K562 (cell line): ENCODE measurements around the gene DTX4. TPM values are rescaled to one million over a fixed set of nuclear protein-coding genes. Genes with fewer than 3 reads are reported as not detected.

Experiments used
- ATAC-seq: fragments of 200-7000 bp; cut with Tn5 transposase; 3 replicates; pipeline ENCODE4 v1.9.1; 2020; ENCODE audit warnings: moderate library complexity
- BruUV-seq: library from RNA; stranded (reverse); fragments of 400-500 nt; replicated peaks from 2 replicates; lab custom pipeline; 2021; lab: Mats Ljungman, UMichigan
- CTCF ChIA-PET: fragments of 300-600 bp; formaldehyde crosslinking; extraction: SDS; loops from one replicate; lab custom pipeline; 2021; ENCODE audit warnings: low intra/inter-chr PET ratio; lab: Yijun Ruan, JAX
- POLR2A ChIA-PET: fragments of 300-600, 350-650 bp; sonication (Branson Sonifier 250); formaldehyde crosslinking; extraction: SDS; loops from one replicate; lab custom pipeline; 2021; ENCODE audit warnings: antibody characterized with exemption, inconsistent platforms; lab: Yijun Ruan, JAX
- DNase-seq, 4 experiments: peaks; one replicate each; pipeline versions ENCODE4 v3.0.0 to v3.0.0-alpha.2; 2011 to 2018; ENCODE audit warnings: low spot score in 3 of 4, mixed read lengths in 3 of 4; ENCODE audit errors: extremely low read depth in 1 of 4
- FAIRE-seq: peaks from 2 replicates; lab custom pipeline; 2011; peaks lifted over from hg19 to GRCh38; lab: Jason Lieb, UNC
- H2AFZ ChIP-seq: 2 replicates; pipeline ENCODE4 v1.6.0; 2011; ENCODE audit warnings: low read depth, low read length, control low read depth, inconsistent platforms
- H3K27ac ChIP-seq: fragments of 200-600 bp; 3 replicates; pipeline ENCODE4 v1.8.0; 2011; ENCODE audit warnings: low read depth, mild to moderate bottlenecking, control low read depth, inconsistent platforms, low read length, moderate library complexity, mixed read lengths; ENCODE audit errors: extremely low read depth
- H3K27me3 ChIP-seq, 2 experiments: fragments of 300-600 bp in 1 of 2; 2 replicates in 1 of 2; 3 replicates in 1 of 2; pipeline versions ENCODE4 v1.6.0 to v1.8.0; 2011; ENCODE audit warnings: inconsistent platforms in 2 of 2, low read length in 2 of 2, mild to moderate bottlenecking in 1 of 2, mixed read lengths in 1 of 2, moderate library complexity in 1 of 2; ENCODE audit not compliant: control insufficient read depth in 2 of 2, insufficient read depth in 2 of 2
- H3K36me3 ChIP-seq: fragments of 300-600 bp; 3 replicates; pipeline ENCODE4 v1.8.0; 2011; ENCODE audit warnings: mild to moderate bottlenecking, low read length, inconsistent platforms; ENCODE audit not compliant: control insufficient read depth, insufficient read depth
- H3K4me1 ChIP-seq, 2 experiments: fragments of 200-600 bp in 1 of 2; replicated peaks in 1 of 2; 2 replicates in 1 of 2; 3 replicates in 1 of 2; pipeline versions ENCODE4 v1.5.1 to v1.8.0; 2011; ENCODE audit warnings: inconsistent platforms in 2 of 2, low read length in 2 of 2, mild to moderate bottlenecking in 1 of 2, mixed read lengths in 1 of 2, moderate library complexity in 1 of 2; ENCODE audit not compliant: control insufficient read depth in 2 of 2, insufficient read depth in 2 of 2
- H3K4me2 ChIP-seq: 2 replicates; pipeline ENCODE4 v1.6.1; 2011; ENCODE audit warnings: low read length, control low read depth, inconsistent platforms, mixed read lengths; ENCODE audit not compliant: insufficient read depth
- H3K4me3 ChIP-seq: fragments of 200-600 bp; sonication (generic), shearing (Covaris generic); 2 replicates; pipeline ENCODE4 v1.5.1; 2016; ENCODE audit warnings: control low read depth, inconsistent platforms
- H3K79me2 ChIP-seq: fragments of 200-600 bp; 3 replicates; pipeline ENCODE4 v1.8.0; 2011; ENCODE audit warnings: low read length, inconsistent platforms; ENCODE audit not compliant: control insufficient read depth, insufficient read depth
- H3K9ac ChIP-seq, 2 experiments: 2 replicates each; pipeline versions ENCODE4 v1.6.0 to v1.6.1; 2011; ENCODE audit warnings: low read depth in 2 of 2, low read length in 2 of 2, control low read depth in 1 of 2, inconsistent platforms in 1 of 2, mild to moderate bottlenecking in 1 of 2, mixed read lengths in 1 of 2; ENCODE audit not compliant: insufficient read depth in 1 of 2
- H3K9me1 ChIP-seq: one replicate; pipeline ENCODE4 v1.6.0; 2011; ENCODE audit warnings: inconsistent platforms, mild to moderate bottlenecking, low read length, moderate library complexity; ENCODE audit not compliant: control insufficient read depth, insufficient read depth
- H3K9me3 ChIP-seq: replicated peaks from 2 replicates; pipeline ENCODE4 v1.5.1; 2011; ENCODE audit warnings: low read depth, low read length, inconsistent platforms; ENCODE audit not compliant: control insufficient read depth, insufficient read depth
- H4K20me1 ChIP-seq: replicated peaks from 2 replicates; pipeline ENCODE4 v1.6.1; 2011; ENCODE audit warnings: low read length, inconsistent platforms, mixed read lengths; ENCODE audit not compliant: control insufficient read depth, insufficient read depth
- DNMT1 ChIP-seq: fragments of 450-650 bp; IDR thresholded peaks from 2 replicates; pipeline ENCODE4 v1.6.1; 2016; ENCODE audit warnings: antibody characterized with exemption, mild to moderate bottlenecking
- E2F5 ChIP-seq: sonication (generic); formaldehyde crosslinking; IDR thresholded peaks from 2 replicates; pipeline ENCODE4 v1.8.0; 2022; ENCODE audit warnings: mild to moderate bottlenecking, missing genetic modification reagents
- ESRRA ChIP-seq: fragments of 450-650 bp; IDR thresholded peaks from 2 replicates; pipeline ENCODE4 v1.6.1; 2014; ENCODE audit warnings: low read depth, mild to moderate bottlenecking, moderate library complexity, borderline replicate concordance
- HDAC6 ChIP-seq: IDR thresholded peaks from 2 replicates; pipeline ENCODE4 v1.6.1; 2012; ENCODE audit warnings: low read depth, mild to moderate bottlenecking, control low read depth, inconsistent platforms, low read length, moderate library complexity
- HNRNPLL ChIP-seq: fragments of 200-400 bp; formaldehyde crosslinking; IDR thresholded peaks from 2 replicates; pipeline ENCODE4 v1.6.1; 2017; ENCODE audit warnings: low read length, low read depth, mild to moderate bottlenecking; ENCODE audit not compliant: poor library complexity, severe bottlenecking
- KDM1A ChIP-seq, 2 experiments: fragments of 450-650 bp; IDR thresholded peaks; 2 replicates each; pipeline ENCODE4 v1.6.1; 2016; ENCODE audit warnings: mild to moderate bottlenecking in 2 of 2
- MTA1 ChIP-seq: fragments of 450-650 bp; IDR thresholded peaks from 2 replicates; pipeline ENCODE4 v1.6.1; 2017; ENCODE audit warnings: borderline replicate concordance
- NCOA6 ChIP-seq: fragments of 450-650 bp; IDR thresholded peaks from 2 replicates; pipeline ENCODE4 v1.6.1; 2017; ENCODE audit warnings: mild to moderate bottlenecking
- RBM22 ChIP-seq: fragments of 200-400 bp; formaldehyde crosslinking; IDR thresholded peaks from 2 replicates; pipeline ENCODE4 v1.6.1; 2018; ENCODE audit warnings: low read length, low read depth; ENCODE audit not compliant: poor library complexity, severe bottlenecking
- STAT5B ChIP-seq: fragments of 250-450 bp; sonication (Bioruptor Pico); IDR thresholded peaks from 2 replicates; pipeline ENCODE4 v1.8.0; 2021; ENCODE audit warnings: mild to moderate bottlenecking, inconsistent platforms
- TFE3 ChIP-seq: fragments of 450-650 bp; formaldehyde crosslinking; IDR thresholded peaks from 2 replicates; pipeline ENCODE4 v1.4.0; 2020; ENCODE audit warnings: mild to moderate bottlenecking, mixed read lengths
- ZMIZ1 ChIP-seq, 2 experiments: fragments of 150-350 bp in 1 of 2; IDR thresholded peaks; 2 replicates each; pipeline ENCODE4 v1.6.1; 2012 to 2016; ENCODE audit warnings: low read depth in 2 of 2, low read length in 2 of 2, mild to moderate bottlenecking in 1 of 2, moderate library complexity in 1 of 2
- ZNF699 ChIP-seq: fragments of 250-450 bp; sonication (Bioruptor Pico); IDR thresholded peaks from 2 replicates; pipeline ENCODE4 v1.8.0; 2021; ENCODE audit warnings: mild to moderate bottlenecking, moderate library complexity; ENCODE audit not compliant: insufficient replicate concordance
- WGBS: fragments of 100-300 bp; shearing (Covaris generic); methylation state at CpG from one replicate; pipeline ENCODE4 v1.1.6; 2016; ENCODE audit warnings: low coverage, mixed read lengths; ENCODE audit not compliant: insufficient coverage; ENCODE audit errors: missing lambda C conversion rate; 5-methylcytosine and 5-hydroxymethylcytosine counted together
- in situ Hi-C: fragments of 300-500 bp; cut with MboI; formaldehyde crosslinking; loops from 4 replicates; pipeline ENCODE4 v1.15.0; 2018; ENCODE audit warnings: inconsistent platforms, mixed read lengths
- intact Hi-C: fragments of 100-400 bp; cut with micrococcal nuclease; formaldehyde crosslinking; loops from 2 replicates; pipeline ENCODE4 v1.14.2; 2022
- polyA plus RNA-seq, 8 experiments: library from polyadenylated mRNA; depleted of rRNA in 4 of 8; stranded (reverse) in 5 of 8; unstranded in 3 of 8; fragments of >200 nt; fragmentation: Nextera tagmentation in 2 of 8; fragmentation: Illumina TruSeq in 1 of 8; extraction: Ambion mirVana in 2 of 8; extraction: Trizol in 1 of 8; gene quantifications; 2 replicates each; pipeline versions ENCODE4 v1.2.1 to v1.2.3, GENCODE V29; 2011 to 2014; ENCODE audit warnings: inconsistent platforms in 1 of 8, missing spikeins in 1 of 8
- total RNA-seq, 7 experiments: library from RNA; depleted of rRNA in 6 of 7; stranded (reverse); fragments of >200 nt in 6 of 7; fragmentation: Illumina TruSeq in 2 of 7; extraction: Trizol in 2 of 7; gene quantifications; 2 replicates each; pipeline versions ENCODE4 v1.2.1 to v1.2.3, GENCODE V29; 2011 to 2021; ENCODE audit warnings: low replicate concordance in 1 of 7

DTX4 gene
- total and polyA plus RNA-seq, 9 of the 15 experiments (the other 6 are each of a cell fraction or from before 2014, with no cell fraction given): 0.03 to 0.47 (median 0.04) TPM; not detected in 4

GRCh38 chr11:59183771-59184170 is 11.8 kb downstream of the DTX4 start:
- TF ChIP-seq HDAC6 (no peak), TFE3 (CRISPR knock-in tag) (no peak), ESRRA (no peak), ZMIZ1 (IDR thresholded peaks at IDR 0.05; ENCODE audit: low read depth in 2 of 2, low read length in 2 of 2) (no peak), STAT5B (no peak), NCOA6 (no peak), ZNF699 (no peak), KDM1A (IDR thresholded peaks at IDR 0.05) (no peak), HNRNPLL (no peak), RBM22 (no peak), DNMT1 (no peak), MTA1 (no peak), E2F5 (CRISPR knock-in tag) (no peak)
- no peak overlapping the region for H3K27ac ChIP-seq
- peaks cover 0 to 6% of the 10 kb centered on the region in 2 experiments; a peak in 1 of 5 replicates for H3K4me1 ChIP-seq
- ChIA-PET CTCF (no interaction called here), POLR2A (interaction anchor here (0.7 kb wide), 1 partner anchor 147 kb away, joined by 3 read pairs; no protein-coding TSS in a partner anchor)
- no peak overlapping the region for H3K9ac ChIP-seq
- intact Hi-C loops (no loop called here), in situ Hi-C loops (loop anchor here (25.0 kb wide), 1 partner anchor 504 kb away; no protein-coding TSS in a partner anchor)
- ATAC-seq (no peak), FAIRE-seq (no peak), DNase-seq (no peak)
- no peaks in the 10 kb centered on the region for H4K20me1 ChIP-seq
- H3K4me2 ChIP-seq: no peak overlapping the region
- H3K79me2 ChIP-seq: no peaks in the 10 kb centered on the region
- H3K27me3 ChIP-seq: peaks cover 0 to 35% of the 10 kb centered on the region in 2 experiments; a peak in 4 of 5 replicates
- H3K9me3 ChIP-seq: no peaks in the 10 kb centered on the region
- H3K4me3 ChIP-seq: no peak overlapping the region
- no peak overlapping the region for H2AFZ ChIP-seq
- 0% methylated on average over 1 of the region's 1 CpG for WGBS
- BruUV-seq: no TSS peak
- H3K9me1 ChIP-seq: no peaks in the 10 kb centered on the region
- H3K36me3 ChIP-seq: no peaks in the 10 kb centered on the region
